ENCODE results near the gene ABR.
"Not testable (repeated sequence)": the region's sequence is repeated elsewhere in the genome, so short reads cannot be mapped to it uniquely, and the experiment has no call there.

The ABR gene

DNA sequence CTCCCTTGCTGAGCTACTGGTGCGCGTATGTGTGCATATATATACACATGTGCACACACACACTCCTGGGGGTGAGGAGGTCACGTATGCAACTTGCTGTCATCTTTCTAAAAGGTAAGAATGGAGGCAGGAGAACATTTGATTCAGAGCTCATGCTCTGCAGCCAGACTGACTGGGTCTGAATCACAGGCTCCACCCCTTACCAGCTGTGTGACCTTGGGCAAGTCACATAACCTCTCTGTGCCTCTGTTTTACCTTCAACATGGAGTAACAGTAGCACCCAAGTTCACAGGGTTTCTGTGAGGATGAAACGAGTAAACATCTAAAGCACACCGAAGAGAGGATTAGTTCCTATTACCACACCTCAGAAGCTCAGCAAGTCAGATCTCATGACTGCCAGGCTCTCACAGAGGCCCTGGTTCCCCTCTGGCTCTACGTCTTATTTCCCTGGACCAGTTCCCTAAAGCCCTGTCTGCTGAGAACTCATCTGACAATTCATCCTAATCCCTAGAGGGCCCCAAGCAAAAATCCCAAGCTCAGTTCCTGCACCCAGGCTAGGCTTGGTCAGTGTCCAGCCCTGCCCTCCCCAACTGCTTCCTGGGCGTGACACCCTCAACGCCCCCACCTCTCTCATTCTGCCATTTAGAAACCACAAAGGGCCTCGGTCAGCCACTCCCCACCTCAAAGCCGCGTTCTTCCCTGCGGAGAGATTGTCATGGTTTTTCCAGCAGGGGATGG lies 28.7 kb downstream of the ABR start:
- in situ Hi-C loops (cut with MboI; ENCODE audit: low sequenced_read_pairs), result no loop called here

DNA sequence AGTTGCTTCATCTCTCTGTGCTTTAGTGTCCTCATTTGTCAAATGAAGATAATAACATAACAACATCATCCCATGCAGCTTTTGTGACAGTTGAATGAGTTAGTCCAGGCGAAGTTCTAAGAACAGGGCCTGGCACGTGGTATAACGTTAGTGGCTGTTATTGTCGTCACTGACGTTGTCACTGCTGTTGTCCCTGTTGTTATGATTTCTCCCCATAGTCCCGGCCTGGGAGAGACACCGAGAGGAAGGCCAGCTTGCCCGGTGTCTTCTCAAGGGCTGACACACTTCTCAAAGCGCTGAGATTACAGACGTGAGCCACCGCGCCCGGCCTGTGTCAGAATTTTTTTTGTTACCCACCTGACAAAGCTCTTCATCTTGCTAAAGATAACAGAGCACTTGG lies 29.9 kb downstream of the ABR start:
- in situ Hi-C loops (cut with MboI; ENCODE audit: low sequenced_read_pairs), result no loop called here

DNA sequence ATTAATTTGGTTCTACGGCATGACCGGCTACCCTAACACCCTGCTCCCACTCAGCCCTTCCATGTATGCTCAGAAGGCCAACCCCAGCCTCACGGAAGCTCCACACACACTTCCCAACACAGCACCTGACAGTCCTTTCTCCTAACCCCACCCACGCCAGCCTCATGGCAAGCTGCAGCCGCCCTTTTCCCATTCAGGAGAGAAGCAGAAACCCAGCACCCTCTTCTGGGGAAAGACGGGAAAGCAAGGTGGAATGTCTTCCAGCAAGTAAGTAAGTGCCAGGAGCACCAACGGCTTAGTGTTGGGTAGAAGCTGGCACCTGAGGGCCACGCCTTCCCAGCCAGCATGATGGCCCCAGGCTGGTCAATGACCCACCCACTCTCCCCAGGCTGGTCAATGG lies 32.1 kb downstream of the ABR start:
- in situ Hi-C loops (cut with MboI; ENCODE audit: low sequenced_read_pairs), result no loop called here

DNA sequence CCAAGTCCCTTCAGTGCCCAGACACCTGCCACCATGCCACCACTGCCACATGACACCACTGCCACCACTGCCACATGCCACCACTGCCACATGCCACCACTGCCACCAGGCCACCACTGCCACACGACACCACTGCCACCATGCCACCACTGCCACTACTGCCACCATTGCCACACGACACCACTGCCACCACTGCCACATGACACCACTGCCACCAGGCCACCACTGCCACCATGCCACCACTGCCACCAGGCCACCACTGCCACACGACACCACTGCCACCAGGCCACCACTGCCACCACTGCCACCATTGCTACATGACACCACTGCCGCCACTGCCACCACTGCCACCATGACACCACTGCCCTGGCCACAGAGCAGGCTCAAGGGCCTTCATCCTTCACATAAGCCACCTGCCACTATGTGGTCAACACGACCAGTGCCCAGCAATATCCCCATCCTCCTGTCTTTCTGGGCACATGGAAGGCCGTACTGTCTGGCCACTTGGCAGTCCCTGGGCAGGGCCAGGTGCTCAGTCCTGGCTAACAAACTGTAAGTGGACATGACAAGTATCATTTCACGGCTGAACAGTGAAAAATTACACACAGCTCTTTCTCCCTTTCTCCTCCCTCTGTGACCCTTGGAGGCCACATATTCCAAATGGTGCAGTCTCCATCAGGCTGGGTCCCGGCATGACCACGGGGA lies 33.1 kb downstream of the ABR start:
- in situ Hi-C loops (cut with MboI; ENCODE audit: low sequenced_read_pairs), result no loop called here

DNA sequence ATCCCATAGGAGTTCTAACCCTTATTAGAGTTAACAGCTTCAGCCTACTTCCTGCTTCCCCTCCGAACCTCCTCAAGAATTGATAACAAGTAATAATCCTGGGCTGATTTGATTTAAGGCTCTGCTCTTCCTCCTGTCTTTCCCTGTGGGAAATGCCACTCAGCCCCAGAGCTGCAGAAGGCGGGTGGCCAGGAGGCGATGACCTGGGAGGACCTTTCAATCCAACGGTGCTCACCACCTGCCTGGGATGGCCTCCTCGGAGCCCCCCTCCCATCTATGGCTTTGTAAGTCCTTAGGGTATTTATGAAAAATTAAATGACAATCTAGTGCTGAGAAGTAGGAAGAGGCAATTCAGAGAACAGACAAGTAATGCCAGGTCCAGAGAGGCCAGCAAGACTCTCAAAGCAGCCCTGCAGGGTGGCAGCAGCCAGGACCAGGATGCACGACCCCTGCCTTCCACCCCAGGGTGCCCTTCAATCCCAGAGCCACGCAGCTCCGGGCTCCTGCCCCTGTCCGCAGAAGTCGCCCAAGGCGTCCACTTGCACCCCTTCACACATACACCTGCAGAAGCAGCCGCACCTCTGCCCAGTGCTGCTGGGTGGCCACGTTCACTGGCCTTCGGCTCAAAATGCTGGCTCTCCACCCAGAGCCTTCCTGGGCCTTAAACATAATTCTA lies 34.3 kb downstream of the ABR start:
- in situ Hi-C loops (cut with MboI; ENCODE audit: low sequenced_read_pairs), result no loop called here

DNA sequence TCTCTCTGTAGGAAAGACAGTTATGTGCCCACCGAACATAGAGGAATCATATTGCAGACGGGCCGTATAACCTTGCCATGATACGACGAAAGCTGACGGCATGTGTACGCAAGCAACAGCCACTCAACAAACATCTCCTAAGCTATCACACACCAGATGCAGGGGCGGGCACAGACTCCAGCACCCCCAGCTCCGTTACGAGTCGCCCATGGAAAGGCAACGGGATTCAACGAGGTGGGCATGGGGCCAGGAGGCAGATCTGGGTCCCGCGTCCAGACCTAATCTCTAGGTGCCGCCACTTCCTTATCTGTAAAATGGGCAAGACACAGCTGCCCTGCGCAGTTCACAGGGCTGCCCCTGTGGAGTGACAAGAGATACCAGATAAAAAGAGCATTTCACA lies 35.6 kb downstream of the ABR start:
- in situ Hi-C loops (cut with MboI; ENCODE audit: low sequenced_read_pairs), result no loop called here

DNA sequence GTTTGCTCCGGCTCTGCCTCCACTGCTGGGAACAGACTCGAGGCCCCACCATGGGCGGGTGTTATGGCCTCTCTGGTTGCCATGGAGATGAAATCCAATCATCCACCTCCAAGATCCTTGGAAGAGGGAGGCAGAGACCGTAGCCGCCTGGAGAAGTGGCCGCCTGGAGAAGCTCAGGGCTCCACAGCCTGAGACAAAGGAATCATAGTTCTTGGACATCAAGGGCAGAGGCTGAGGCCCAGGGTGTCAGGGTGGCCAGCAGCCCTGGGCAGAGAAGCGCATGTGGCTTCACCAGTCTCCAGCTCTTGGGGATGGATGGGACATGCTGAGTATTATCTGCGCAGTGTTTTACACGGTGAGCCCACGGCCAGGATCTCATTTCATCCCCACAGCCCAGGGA lies 36.2 kb downstream of the ABR start:
- in situ Hi-C loops (cut with MboI; ENCODE audit: low sequenced_read_pairs), result no loop called here

DNA sequence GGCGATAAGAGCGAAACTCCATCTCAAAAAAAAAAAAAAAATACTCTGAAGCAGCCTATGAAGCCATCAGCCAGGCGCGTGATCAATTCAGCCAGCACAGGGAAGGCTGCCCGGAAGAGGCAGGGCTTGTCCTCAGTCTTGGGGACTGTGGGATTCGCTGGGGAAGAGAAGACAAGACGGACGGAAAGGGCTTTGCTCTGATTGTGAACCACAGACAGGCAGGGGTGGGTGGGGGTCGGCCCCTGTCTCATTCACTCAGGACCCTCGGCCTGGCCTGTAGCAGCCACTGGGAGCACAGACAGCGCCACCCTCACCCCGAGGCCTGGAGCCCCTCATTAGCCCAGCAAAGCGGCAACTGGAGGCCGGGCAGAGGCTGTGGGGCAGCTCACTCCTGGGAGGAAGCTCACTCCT lies 37.2 kb downstream of the ABR start:
- in situ Hi-C loops (cut with MboI; ENCODE audit: low sequenced_read_pairs), result no loop called here

DNA sequence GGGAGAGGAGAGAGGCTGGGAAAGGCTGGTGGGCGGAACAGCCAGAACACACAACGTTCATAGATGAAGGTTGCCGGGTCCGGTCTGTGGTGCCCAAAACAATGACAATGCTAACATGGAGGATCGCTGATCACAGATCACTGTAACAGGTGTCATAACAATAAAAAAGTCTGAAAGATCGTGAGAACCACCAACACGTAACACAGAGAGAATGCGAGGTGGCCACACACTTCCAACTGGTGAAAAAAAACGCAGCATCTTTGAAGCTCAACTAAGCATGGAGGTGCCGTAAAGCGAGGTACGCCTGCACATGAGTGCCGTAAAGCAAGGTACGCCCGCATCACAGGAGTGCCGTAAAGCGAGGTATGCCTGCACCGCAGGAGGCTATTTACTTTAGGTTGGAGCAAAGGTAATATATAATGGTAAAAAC lies 42.3 kb downstream of the ABR start:
- in situ Hi-C loops (cut with MboI; ENCODE audit: low sequenced_read_pairs), result no loop called here

DNA sequence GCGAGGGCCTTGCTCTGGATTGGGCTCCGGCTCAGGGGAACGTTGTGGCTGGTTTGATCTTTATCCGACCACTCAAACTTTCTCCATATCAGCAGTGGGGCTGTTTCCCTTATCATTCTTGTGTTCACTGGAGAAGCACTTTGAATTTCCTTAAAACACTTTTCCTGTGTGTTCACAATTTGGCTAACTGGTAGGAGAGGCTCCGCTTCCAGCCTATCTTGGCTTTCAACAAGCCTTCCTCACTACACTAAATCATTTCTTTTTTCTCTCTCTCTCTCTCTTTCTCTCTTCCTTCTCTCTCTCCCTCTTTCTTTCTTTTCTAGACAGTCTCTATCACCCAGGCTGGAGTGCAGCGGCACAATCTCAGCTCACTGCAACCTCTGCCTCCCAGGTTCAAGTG lies 43.0 kb downstream of the ABR start:
- in situ Hi-C loops (cut with MboI; ENCODE audit: low sequenced_read_pairs), result no loop called here

DNA sequence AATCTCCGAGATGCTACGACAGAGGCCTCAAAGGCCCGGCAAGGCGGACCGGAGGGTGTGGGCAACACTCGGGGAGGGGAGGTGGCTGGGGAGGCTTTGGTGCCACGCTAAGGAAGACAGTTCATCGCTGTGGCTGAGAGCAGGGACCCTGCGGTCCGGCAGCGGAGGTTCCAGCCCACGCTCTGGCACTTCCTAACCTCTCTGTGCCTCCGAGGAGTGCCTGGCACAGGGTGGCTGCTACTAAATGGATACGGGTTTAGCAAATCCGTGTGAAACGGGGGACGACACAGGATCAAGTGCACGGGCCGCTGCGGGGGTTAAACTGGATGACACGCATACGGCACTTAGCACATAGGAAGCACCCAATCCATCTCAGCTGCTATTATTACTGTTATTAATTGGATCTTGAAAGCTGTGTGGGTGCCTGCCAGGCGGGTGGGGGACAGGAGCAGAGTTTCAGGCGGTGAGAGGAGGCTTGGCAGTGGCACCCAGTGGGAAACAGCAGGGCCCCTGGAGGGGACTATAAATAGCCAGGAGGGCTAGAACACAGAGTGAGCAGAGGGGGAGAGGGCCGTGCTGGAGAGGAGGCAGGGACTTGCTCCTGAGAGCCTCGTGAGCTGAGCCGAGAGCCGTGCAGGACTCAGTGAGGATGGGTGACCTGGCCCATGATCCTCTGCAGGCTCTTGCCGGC lies 45.0 kb downstream of the ABR start:
- in situ Hi-C loops (cut with MboI; ENCODE audit: low sequenced_read_pairs), result no loop called here

DNA sequence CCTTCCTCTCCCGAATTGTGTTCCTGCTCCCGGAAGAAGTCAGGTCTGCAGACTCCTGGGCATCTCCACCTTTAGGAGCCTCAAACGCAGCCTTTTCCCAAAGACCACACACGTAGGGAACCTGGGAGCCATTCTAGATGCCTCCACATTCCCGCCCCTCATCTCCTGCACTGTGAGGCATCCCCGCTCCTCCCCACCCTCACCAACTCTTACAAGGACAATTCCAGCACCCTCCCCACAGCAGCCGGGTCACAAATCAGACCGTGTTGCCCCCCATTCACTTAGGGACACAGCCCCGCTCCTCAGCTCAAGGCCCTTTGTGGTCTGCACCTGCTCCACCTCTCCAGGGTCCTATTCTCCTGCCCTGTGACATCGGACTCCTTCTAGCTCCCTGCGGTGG lies 49.6 kb downstream of the ABR start:
- in situ Hi-C loops (cut with MboI; ENCODE audit: low sequenced_read_pairs), result no loop called here

DNA sequence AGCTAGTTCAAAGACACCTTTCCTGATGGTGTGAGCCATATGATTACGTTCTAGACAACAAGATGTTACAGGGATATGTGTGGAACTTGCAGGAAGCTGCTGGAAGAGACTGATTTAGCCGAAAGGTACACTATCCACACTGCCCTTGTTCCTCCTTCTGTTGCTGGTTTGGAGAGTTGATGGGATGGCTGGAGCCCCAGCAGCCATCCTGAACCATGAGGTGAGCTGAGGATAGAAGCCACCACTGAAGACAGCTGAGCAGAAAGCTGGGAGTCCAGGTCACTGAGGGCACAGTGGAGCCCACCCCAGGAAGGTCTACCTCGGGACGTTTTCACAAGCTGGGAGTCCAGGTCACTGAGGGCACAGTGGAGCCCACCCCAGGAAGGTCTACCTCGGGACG lies 51.3 kb downstream of the ABR start:
- in situ Hi-C loops (cut with MboI; ENCODE audit: low sequenced_read_pairs), result not testable (repeated sequence)

DNA sequence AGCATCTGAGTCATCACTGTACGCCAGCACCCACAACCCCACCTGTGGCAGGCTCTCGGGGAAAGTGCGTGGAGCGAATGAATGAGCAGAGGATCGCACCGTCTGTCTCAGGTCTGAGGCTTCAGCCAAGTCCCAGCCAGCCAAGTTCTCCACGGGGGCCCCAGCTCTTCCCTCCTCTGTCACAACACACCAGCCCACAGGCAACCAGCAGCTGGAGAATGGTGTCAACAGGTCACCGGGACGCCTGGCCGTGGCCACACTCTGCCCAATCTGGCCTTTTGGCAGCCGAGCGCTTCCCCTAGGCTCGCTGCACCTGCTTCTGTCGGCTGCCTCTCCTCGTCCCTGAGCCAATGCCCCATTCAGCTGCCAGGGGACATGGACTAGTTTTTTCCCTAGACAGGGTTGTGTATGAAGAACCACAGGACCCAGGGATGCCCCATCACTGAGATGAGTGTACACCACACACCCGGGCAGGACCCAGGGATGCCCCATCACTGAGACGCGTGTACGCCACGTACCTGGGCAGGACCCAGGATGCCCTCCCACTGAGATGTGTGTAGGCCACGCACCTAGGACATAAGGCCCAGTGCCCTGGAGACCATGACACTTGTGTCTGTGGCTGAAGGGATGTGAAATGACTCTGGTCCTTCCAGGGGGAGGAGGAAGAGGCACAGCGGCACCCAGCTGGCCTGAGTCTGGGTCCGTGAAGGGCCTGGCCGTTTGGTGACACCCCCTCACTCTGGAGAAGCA lies 52.8 kb downstream of the ABR start:
- in situ Hi-C loops (cut with MboI; ENCODE audit: low sequenced_read_pairs), result no loop called here

DNA sequence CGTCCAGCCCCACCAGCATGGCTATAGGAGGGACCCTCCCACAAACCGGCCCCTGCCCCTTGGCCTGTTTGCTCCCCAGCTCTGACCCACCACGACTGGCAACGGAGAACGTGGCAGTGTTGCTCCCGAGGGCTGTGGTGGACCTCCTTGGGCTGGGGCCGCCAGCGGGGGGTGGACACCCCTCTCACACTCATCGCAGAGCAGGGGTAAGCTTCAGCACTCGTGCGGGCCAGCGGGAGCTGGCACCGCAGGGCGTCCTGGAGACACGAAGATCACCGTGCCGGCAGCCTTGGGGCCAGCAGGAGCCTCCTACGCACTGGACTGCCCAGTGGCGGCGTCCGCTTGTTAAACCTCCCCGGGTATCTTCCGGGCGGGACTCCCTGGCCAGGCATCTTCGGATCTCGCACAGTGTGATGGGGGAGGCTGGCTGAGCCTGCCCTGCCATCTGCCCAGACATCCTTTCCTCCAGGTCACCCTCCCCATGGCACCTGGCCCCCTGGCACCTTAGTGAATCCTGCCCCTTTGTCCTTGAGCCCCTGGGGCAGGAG lies 53.5 kb downstream of the ABR start:
- in situ Hi-C loops (cut with MboI; ENCODE audit: low sequenced_read_pairs), result no loop called here

DNA sequence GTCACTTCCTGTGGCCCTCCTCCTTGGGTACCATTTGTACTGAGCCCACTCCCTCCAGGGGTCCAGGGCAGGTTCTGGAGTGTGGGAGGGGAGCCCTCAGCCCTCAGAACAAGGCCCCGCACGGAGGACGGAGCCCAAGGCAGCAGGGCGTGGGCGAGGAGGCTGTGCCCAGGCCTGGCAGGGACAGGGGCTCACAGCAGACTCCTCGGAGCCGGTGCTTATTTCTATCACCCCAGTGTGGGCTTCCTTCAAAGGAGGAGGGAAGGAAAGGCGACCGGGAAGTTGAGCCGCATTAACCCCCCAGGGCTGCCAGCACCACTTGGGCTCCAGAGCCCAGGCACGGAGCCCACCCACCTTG lies 54.0 kb downstream of the ABR start:
- in situ Hi-C loops (cut with MboI; ENCODE audit: low sequenced_read_pairs), result no loop called here

DNA sequence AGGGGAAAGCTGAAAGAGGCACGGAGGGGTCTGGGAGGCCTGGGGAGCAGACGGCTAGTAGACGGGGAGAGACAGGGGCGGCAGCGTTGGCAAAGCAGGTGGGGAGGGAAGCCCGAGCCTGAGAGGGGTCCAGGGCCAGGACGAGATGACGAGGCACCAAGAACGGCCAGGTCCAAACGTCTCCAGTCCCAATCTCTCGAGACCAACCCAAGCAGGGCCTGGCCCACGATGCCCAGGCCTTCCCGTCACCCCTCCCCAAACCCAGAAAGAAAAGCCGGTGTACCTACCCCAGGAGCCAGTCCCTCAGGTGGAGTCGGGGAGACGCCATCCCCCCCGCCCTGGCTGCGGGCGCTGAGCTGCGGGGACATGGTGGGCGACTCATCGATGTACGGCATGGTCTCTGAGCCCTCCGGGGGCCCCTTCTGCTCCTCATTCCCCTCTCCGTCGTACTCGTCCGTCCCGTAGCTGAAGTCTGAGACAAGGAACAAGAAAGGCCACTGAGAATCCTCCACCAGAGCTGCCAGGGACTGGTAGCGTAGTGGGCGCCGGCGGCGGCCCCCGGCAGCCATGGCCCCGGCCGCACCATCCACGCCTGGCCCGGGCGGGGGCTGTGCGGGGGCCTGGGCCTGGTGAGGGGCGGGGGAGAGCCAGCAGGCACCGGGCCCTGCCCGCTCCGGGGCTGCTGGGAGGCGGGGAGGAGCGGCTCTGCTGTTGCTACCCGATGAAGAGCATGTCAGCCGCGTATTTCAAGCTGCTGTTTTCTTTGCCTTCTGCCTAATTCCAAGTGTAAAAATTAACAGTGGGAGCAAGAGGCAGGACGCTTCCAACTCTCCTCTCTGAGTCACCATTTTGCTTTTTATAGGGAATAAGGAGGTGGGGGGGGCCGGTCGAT lies 54.6 kb downstream of the ABR start:
- in situ Hi-C loops (cut with MboI; ENCODE audit: low sequenced_read_pairs), result no loop called here

DNA sequence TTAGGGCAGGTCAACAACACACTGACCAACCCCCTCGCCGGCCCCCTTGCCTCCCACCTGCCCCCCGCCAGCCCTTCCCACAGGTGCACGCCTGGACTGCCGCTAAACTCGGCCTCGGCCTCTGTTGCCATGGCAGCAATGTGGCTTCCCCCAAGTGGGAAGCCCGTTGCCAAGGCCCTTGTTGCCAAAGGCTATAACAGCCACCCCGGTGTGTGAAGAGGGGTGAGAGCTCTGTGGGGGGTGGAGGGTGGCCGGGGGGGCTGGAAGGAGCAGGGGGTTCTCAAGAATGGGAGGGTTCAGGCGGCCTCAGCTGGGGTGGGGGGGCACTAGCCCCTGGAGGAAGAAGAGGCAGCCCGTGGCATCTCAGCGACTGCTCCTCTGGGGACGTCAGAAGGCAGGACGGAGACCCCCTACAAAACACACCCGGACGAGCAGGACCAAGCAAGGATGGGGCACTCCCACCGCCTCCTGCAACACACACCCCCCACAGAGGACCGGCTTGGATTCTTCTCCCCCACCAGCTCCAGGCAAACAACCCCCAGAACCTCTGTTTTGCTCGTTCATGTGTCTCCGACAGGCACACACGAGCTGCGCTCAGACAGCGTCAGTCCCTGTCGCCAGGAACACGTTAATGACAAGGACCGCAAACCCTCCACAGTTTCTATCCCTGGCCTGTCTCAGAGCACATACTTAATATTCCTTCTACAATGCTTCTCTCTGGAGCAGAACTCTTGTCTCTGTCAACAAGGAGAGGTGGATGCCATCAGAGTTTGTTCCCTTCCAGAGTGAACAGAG lies 55.7 kb downstream of the ABR start:
- in situ Hi-C loops (cut with MboI; ENCODE audit: low sequenced_read_pairs), result no loop called here

DNA sequence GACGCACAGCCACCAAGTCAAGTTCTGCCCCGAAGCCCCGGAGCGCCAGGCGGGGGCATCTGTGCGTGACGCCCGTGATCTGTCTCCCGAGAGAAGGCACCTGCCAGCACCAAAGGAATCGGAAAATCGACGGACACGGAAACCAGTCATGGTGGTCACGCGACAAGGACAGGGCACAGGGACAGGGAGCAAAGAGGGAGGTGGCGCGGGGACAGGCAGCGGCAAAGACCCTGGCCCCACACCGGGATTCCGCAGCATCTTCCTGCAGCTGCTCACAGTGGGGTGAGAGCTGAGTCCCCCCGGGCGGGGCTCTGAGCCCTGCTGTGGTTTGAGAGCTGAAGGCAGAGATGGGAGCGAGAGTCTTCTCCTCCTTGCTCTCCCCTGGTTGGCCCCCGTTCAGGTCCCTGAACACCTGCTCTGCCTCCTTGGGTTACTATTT lies 56.4 kb downstream of the ABR start:
- in situ Hi-C loops (cut with MboI; ENCODE audit: low sequenced_read_pairs), result no loop called here
